A549 (cell line): ENCODE data around the gene TLK1. TPM values are rescaled to one million over a fixed set of nuclear protein-coding genes. Genes with fewer than 3 reads are reported as not detected.

ENCODE experiments used
- ATAC-seq, 2 experiments: fragments of 200-7000 bp in 1 of 2; fragments of >200 bp in 1 of 2; cut with Nextera tagmentation in 1 of 2; cut with Tn5 transposase in 1 of 2; 3 replicates each; pipeline versions ENCODE4 v1.8.0 to v1.9.1; 2018 to 2020; ENCODE audit warnings: mild to moderate bottlenecking in 1 of 2, moderate library complexity in 1 of 2
- CTCF ChIA-PET: fragments of 300-600 bp; sonication (Branson Sonifier 250); formaldehyde crosslinking; extraction: SDS; loops from one replicate; lab custom pipeline; 2021; ENCODE audit warnings: antibody characterized with exemption, inconsistent platforms; lab: Yijun Ruan, JAX
- POLR2A ChIA-PET: fragments of 350-600 bp; formaldehyde crosslinking; extraction: SDS; loops from one replicate; lab custom pipeline; 2021; ENCODE audit warnings: antibody characterized with exemption, inconsistent platforms; lab: Yijun Ruan, JAX
- DNase-seq, 2 experiments: peaks; one replicate each; pipeline versions ENCODE4 v3.0.0 to v3.0.0-alpha.2; 2011 to 2016; ENCODE audit warnings: low read depth in 1 of 2, low spot score in 1 of 2
- FAIRE-seq: peaks from 2 replicates; lab custom pipeline; 2011; peaks lifted over from hg19 to GRCh38; lab: Jason Lieb, UNC
- H3K27ac ChIP-seq, 2 experiments: fragments of >200 bp; sonication (Bioruptor Twin); formaldehyde crosslinking; 3 replicates each; pipeline ENCODE4 v1.5.1; 2016 to 2017
- H3K4me1 ChIP-seq: fragments of >200 bp; sonication (Bioruptor Twin); formaldehyde crosslinking; 3 replicates; pipeline ENCODE4 v1.6.1; 2016
- H3K4me2 ChIP-seq: fragments of >200 bp; sonication (Bioruptor Twin); formaldehyde crosslinking; 3 replicates; pipeline ENCODE4 v1.6.1; 2016
- H3K4me3 ChIP-seq: fragments of >200 bp; sonication (Bioruptor Twin); formaldehyde crosslinking; 3 replicates; pipeline ENCODE4 v1.5.1; 2016
- H3K9me3 ChIP-seq: fragments of >200 bp; sonication (Bioruptor Twin); formaldehyde crosslinking; 3 replicates; pipeline ENCODE4 v1.6.1; 2016
- BHLHE40 ChIP-seq: IDR thresholded peaks from 2 replicates; pipeline ENCODE4 v1.6.1; 2012; ENCODE audit warnings: low read depth, low read length, inconsistent platforms
- CBX8 ChIP-seq: fragments of 200-600 bp; sonication (generic); IDR thresholded peaks from 2 replicates; pipeline ENCODE4 v1.6.1; 2016
- CHD2 ChIP-seq: fragments of 150-350 bp; IDR thresholded peaks from 2 replicates; pipeline ENCODE4 v1.6.1; 2014; ENCODE audit warnings: low read length; ENCODE audit not compliant: partially characterized antibody
- CHD4 ChIP-seq: fragments of 200-600 bp; sonication (generic); IDR thresholded peaks from 2 replicates; pipeline ENCODE4 v1.6.1; 2016; ENCODE audit warnings: antibody characterized with exemption, mild to moderate bottlenecking, borderline replicate concordance
- CTCF ChIP-seq: fragments of >200 bp; sonication (Bioruptor Twin); formaldehyde crosslinking; IDR thresholded peaks from 3 replicates; pipeline ENCODE4 v1.5.1; 2016
- E2F6 ChIP-seq: IDR thresholded peaks from 2 replicates; pipeline ENCODE4 v1.6.1; 2012; ENCODE audit warnings: low read depth, borderline replicate concordance
- ESRRA ChIP-seq: fragments of 150-350 bp; IDR thresholded peaks from 2 replicates; pipeline ENCODE4 v1.6.1; 2014; ENCODE audit warnings: mild to moderate bottlenecking, low read length, borderline replicate concordance
- FOXS1 ChIP-seq: fragments of 250-450 bp; sonication (Bioruptor Pico); IDR thresholded peaks from 2 replicates; pipeline ENCODE4 v1.5.0; 2020; ENCODE audit warnings: mild to moderate bottlenecking, moderate library complexity
- HDAC2 ChIP-seq: fragments of 200-600 bp; sonication (generic); IDR thresholded peaks from 2 replicates; pipeline ENCODE4 v1.6.1; 2016
- HES2 ChIP-seq: fragments of >200 bp; sonication (Bioruptor Twin); formaldehyde crosslinking; IDR thresholded peaks from 2 replicates; pipeline ENCODE4 v1.6.1; 2016
- HOXA7 ChIP-seq: fragments of 250-450 bp; sonication (Bioruptor Pico); IDR thresholded peaks from 2 replicates; pipeline ENCODE4 v1.5.0; 2020; ENCODE audit warnings: mild to moderate bottlenecking, moderate library complexity
- JUNB ChIP-seq: fragments of >200 bp; sonication (Bioruptor Twin); formaldehyde crosslinking; IDR thresholded peaks from 2 replicates; pipeline ENCODE4 v1.6.1; 2016
- KDM1A ChIP-seq: fragments of 200-600 bp; sonication (generic); IDR thresholded peaks from 2 replicates; pipeline ENCODE4 v1.6.1; 2016; ENCODE audit warnings: low read depth, mild to moderate bottlenecking
- MAFK ChIP-seq: fragments of 450-650 bp; IDR thresholded peaks from 2 replicates; pipeline ENCODE4 v1.6.1; 2014; ENCODE audit not compliant: partially characterized antibody
- NFE2L2 ChIP-seq: fragments of 150-350 bp; conservative IDR thresholded peaks from 2 replicates; pipeline ENCODE4 v1.6.1; 2014; ENCODE audit warnings: low read length
- NR3C1 ChIP-seq: fragments of >200 bp; sonication (Bioruptor Twin); formaldehyde crosslinking; IDR thresholded peaks from 3 replicates; pipeline ENCODE4 v1.6.1; 2017
- PHF8 ChIP-seq: fragments of 200-600 bp; sonication (generic); IDR thresholded peaks from 2 replicates; pipeline ENCODE4 v1.6.1; 2016; ENCODE audit warnings: low read depth, mild to moderate bottlenecking, antibody characterized with exemption, moderate library complexity, borderline replicate concordance
- POLR2AphosphoS2 ChIP-seq: conservative IDR thresholded peaks from 2 replicates; pipeline ENCODE4 v1.6.1; 2012; ENCODE audit warnings: low read length, improper control_type of control experiment, inconsistent platforms
- RARB ChIP-seq: fragments of 250-450 bp; sonication (Bioruptor Pico); IDR thresholded peaks from 2 replicates; pipeline ENCODE4 v1.8.0; 2021; ENCODE audit warnings: mild to moderate bottlenecking, moderate library complexity
- RFX5 ChIP-seq: fragments of 450-650 bp; IDR thresholded peaks from 2 replicates; pipeline ENCODE4 v1.7.1; 2014; ENCODE audit warnings: antibody characterized with exemption, mild to moderate bottlenecking, moderate library complexity
- SREBF2 ChIP-seq: fragments of 450-650 bp; IDR thresholded peaks from 2 replicates; pipeline ENCODE4 v1.6.1; 2014; ENCODE audit warnings: mild to moderate bottlenecking, moderate library complexity
- TFCP2L1 ChIP-seq: fragments of 250-450 bp; sonication (Bioruptor Pico); IDR thresholded peaks from 2 replicates; pipeline ENCODE4 v1.5.0; 2021; ENCODE audit warnings: mild to moderate bottlenecking
- ZC3H11A ChIP-seq: fragments of 450-650 bp; IDR thresholded peaks from 2 replicates; pipeline ENCODE4 v1.6.1; 2014; ENCODE audit warnings: antibody characterized with exemption, mild to moderate bottlenecking
- ZNF302 ChIP-seq: fragments of 250-450 bp; sonication (Bioruptor Pico); IDR thresholded peaks from 2 replicates; pipeline ENCODE4 v1.9.0; 2021; ENCODE audit warnings: inconsistent platforms, mild to moderate bottlenecking, moderate library complexity
- ZSCAN20 ChIP-seq: fragments of 250-450 bp; sonication (Bioruptor Pico); IDR thresholded peaks from 2 replicates; pipeline ENCODE4 v1.8.0; 2022; ENCODE audit warnings: mild to moderate bottlenecking, moderate library complexity
- WGBS: methylation state at CpG from one replicate; pipeline ENCODE4 v1.1.6; 2017; ENCODE audit errors: missing lambda C conversion rate; 5-methylcytosine and 5-hydroxymethylcytosine counted together
- polyA plus RNA-seq, 4 experiments: library from polyadenylated mRNA; depleted of rRNA in 3 of 4; stranded (reverse); fragments of >200 nt; fragmentation: RNase III in 1 of 4; extraction: RNeasy Plus Mini Kit Qiagen cat#74134 plus additional on column Dnase treatment in 1 of 4; gene quantifications; 2 replicates in 3 of 4; 3 replicates in 1 of 4; pipeline ENCODE4 v1.2.3, GENCODE V29; 2011 to 2017

Gene TLK1
- polyA plus RNA-seq, 2 of the 4 experiments (the other 2 are of a cell fraction): 16.9 to 28.9 TPM

GRCh38 chr2:171191021-171191420, 30.3 kb upstream of the TLK1 start:
- TF ChIP-seq CBX8: no peak
- TF ChIP-seq CHD2: no peak
- TF ChIP-seq SREBF2: no peak
- TF ChIP-seq ZC3H11A: no peak
- TF ChIP-seq JUNB: no peak
- TF ChIP-seq PHF8: no peak
- no peak for TF ChIP-seq ESRRA
- no peak for TF ChIP-seq RFX5
- no peak for TF ChIP-seq POLR2AphosphoS2
- no peak for TF ChIP-seq HDAC2
- TF ChIP-seq HOXA7 (CRISPR knock-in tag): no peak
- TF ChIP-seq KDM1A: no peak
- no peak for TF ChIP-seq CHD4
- no peak for TF ChIP-seq NFE2L2
- no peak for TF ChIP-seq RARB (CRISPR knock-in tag)
- no peak for TF ChIP-seq BHLHE40
- TF ChIP-seq TFCP2L1: no peak
- TF ChIP-seq CTCF: no peak
- no peak for TF ChIP-seq ZSCAN20 (CRISPR knock-in tag)
- no peak for TF ChIP-seq ZNF302 (CRISPR knock-in tag)
- FAIRE-seq (no peak), DNase-seq (no peak), ATAC-seq (no peak)
- WGBS: 94% methylated on average over 4 of the region's 4 CpGs
- peaks cover 5% of the 10 kb centered on the region; the same call in 2 of the 3 replicates for H3K4me1 ChIP-seq
- H3K4me3 ChIP-seq: no peak overlapping the region
- ChIA-PET POLR2A (no interaction called here), CTCF (interaction anchor here (0.8 kb wide), 1 partner anchor 58 kb away, joined by 3 read pairs; no protein-coding TSS in a partner anchor)
- no peak overlapping the region for H3K4me2 ChIP-seq
- H3K9me3 ChIP-seq: no peaks in the 10 kb centered on the region
- H3K27ac ChIP-seq: no peak overlapping the region

- H3K9me3 ChIP-seq: no peaks in the 10 kb centered on the region
- ChIA-PET POLR2A (no interaction called here), CTCF (interaction anchor here (1.3 kb wide), 1 partner anchor 101 kb away, joined by 3 read pairs; no protein-coding TSS in a partner anchor)
- no peak overlapping the region for H3K4me2 ChIP-seq
- no peak overlapping the region for H3K4me3 ChIP-seq
- H3K4me1 ChIP-seq: peaks cover 14% of the 10 kb centered on the region; the same call in 2 of the 3 replicates
- FAIRE-seq (no peak), ATAC-seq (no peak), DNase-seq (no peak)
- TF ChIP-seq CBX8 (no peak), E2F6 (no peak), MAFK (no peak), HES2 (no peak)
- no peak overlapping the region for H3K27ac ChIP-seq
These were observed 27.1 kb upstream of the TLK1 start for GRCh38 chr2:171187819-171188218.

- DNase-seq (no peak), ATAC-seq (no peak), FAIRE-seq (no peak)
- ChIA-PET POLR2A (no interaction called here), CTCF (interaction anchor here (1.3 kb wide), 1 partner anchor 100 kb away, joined by 3 read pairs; no protein-coding TSS in a partner anchor)
- TF ChIP-seq NR3C1 (no peak), PHF8 (no peak), FOXS1 (CRISPR knock-in tag) (no peak)
- peaks cover 14% of the 10 kb centered on the region; the same call in 2 of the 3 replicates for H3K4me1 ChIP-seq
- H3K4me3 ChIP-seq: no peak overlapping the region
- H3K4me2 ChIP-seq: no peak overlapping the region
- H3K9me3 ChIP-seq: no peaks in the 10 kb centered on the region
- WGBS: 95% methylated on average over 2 of the region's 2 CpGs
- no peak overlapping the region for H3K27ac ChIP-seq
These were observed 26.5 kb upstream of the TLK1 start for GRCh38 chr2:171187177-171187576.
